H1 (cell line): ENCODE results near the gene ELMO2. TPM values are rescaled to one million over a fixed set of nuclear protein-coding genes. Genes with fewer than 3 reads are reported as not detected.

Experiments used
- CTCF ChIA-PET: fragments of 300-600 bp; sonication (Branson Sonifier 250); formaldehyde crosslinking; loops from one replicate; lab custom pipeline; 2021; ENCODE audit not compliant: partially characterized antibody; lab: Charles Lee
- POLR2A ChIA-PET: fragments of 300-600 bp; sonication (Branson Sonifier 250); formaldehyde crosslinking; loops from one replicate; lab custom pipeline; 2021; ENCODE audit warnings: inconsistent platforms; ENCODE audit not compliant: partially characterized antibody; lab: Charles Lee
- DNase-seq, 2 experiments: peaks; one replicate each; pipeline versions ENCODE4 v3.0.0 to v3.0.0-alpha.2; 2010 to 2022; ENCODE audit warnings: low spot score in 2 of 2, low read depth in 1 of 2, mixed read lengths in 1 of 2
- FAIRE-seq: peaks from 2 replicates; lab custom pipeline; 2011; peaks lifted over from hg19 to GRCh38; lab: Jason Lieb, UNC
- H2AFZ ChIP-seq: 2 replicates; pipeline ENCODE4 v1.8.1; 2012; ENCODE audit warnings: low read length, inconsistent platforms
- H2AK5ac ChIP-seq: 2 replicates; pipeline ENCODE4 v1.6.1; 2013; ENCODE audit warnings: low read depth, low read length
- H2BK120ac ChIP-seq: replicated peaks from 2 replicates; pipeline ENCODE3; 2013; ENCODE audit warnings: low read depth, low read length, inconsistent platforms
- H2BK12ac ChIP-seq: 2 replicates; pipeline ENCODE4 v1.6.1; 2013; ENCODE audit warnings: low read depth, low read length
- H2BK15ac ChIP-seq: 2 replicates; pipeline ENCODE4 v1.6.1; 2013; ENCODE audit warnings: low read length
- H2BK20ac ChIP-seq: 2 replicates; pipeline ENCODE4 v1.6.1; 2013; ENCODE audit warnings: low read length
- H2BK5ac ChIP-seq: 2 replicates; pipeline ENCODE4 v1.6.1; 2013; ENCODE audit warnings: low read depth, low read length
- H3K14ac ChIP-seq: 2 replicates; pipeline ENCODE4 v1.6.1; 2013; ENCODE audit warnings: inconsistent platforms; ENCODE audit not compliant: insufficient read length
- H3K18ac ChIP-seq: 2 replicates; pipeline ENCODE4 v1.6.1; 2013; ENCODE audit warnings: low read length; ENCODE audit errors: extremely low read depth
- H3K23ac ChIP-seq: 2 replicates; pipeline ENCODE4 v1.6.1; 2013; ENCODE audit warnings: inconsistent platforms; ENCODE audit not compliant: insufficient read length
- H3K23me2 ChIP-seq: 2 replicates; pipeline ENCODE4 v1.6.1; 2013; ENCODE audit warnings: low read depth, low read length
- H3K27ac ChIP-seq: 2 replicates; pipeline ENCODE4 v1.6.1; 2011; ENCODE audit warnings: low read depth, low read length, inconsistent platforms
- H3K27me3 ChIP-seq, 4 experiments: replicated peaks in 1 of 4; 1 replicate in 1 of 4; 2 replicates in 3 of 4; pipeline versions ENCODE4 v1.6.1 to v1.8.1; 2011 to 2013; ENCODE audit warnings: low read length in 3 of 4, mild to moderate bottlenecking in 3 of 4, inconsistent platforms in 2 of 4, mixed read lengths in 2 of 4, moderate library complexity in 1 of 4; ENCODE audit not compliant: control insufficient read depth in 3 of 4, insufficient read depth in 3 of 4; ENCODE audit errors: extremely low read depth in 1 of 4
- H3K36me3 ChIP-seq, 4 experiments: 2 replicates each; pipeline versions ENCODE4 v1.6.1 to v1.8.1; 2011 to 2013; ENCODE audit warnings: mild to moderate bottlenecking in 4 of 4, low read length in 3 of 4, moderate library complexity in 2 of 4, control low read depth in 1 of 4, inconsistent platforms in 1 of 4; ENCODE audit not compliant: insufficient read depth in 4 of 4, control insufficient read depth in 2 of 4
- H3K4ac ChIP-seq: replicated peaks from 2 replicates; pipeline ENCODE3; 2013; ENCODE audit warnings: low read length, low read depth, mixed read lengths, inconsistent platforms; ENCODE audit not compliant: insufficient read length
- H3K4me1 ChIP-seq, 4 experiments: replicated peaks in 1 of 4; 1 replicate in 1 of 4; 2 replicates in 3 of 4; pipeline versions ENCODE4 v1.6.1 to v1.8.1; 2011 to 2013; ENCODE audit warnings: low read length in 3 of 4, inconsistent platforms in 2 of 4, mixed read lengths in 1 of 4; ENCODE audit not compliant: insufficient read depth in 4 of 4, control insufficient read depth in 3 of 4
- H3K4me2 ChIP-seq, 2 experiments: 2 replicates each; pipeline versions ENCODE4 v1.6.1 to v1.8.1; 2011 to 2013; ENCODE audit warnings: low read depth in 2 of 2, low read length in 2 of 2, control low read depth in 1 of 2, inconsistent platforms in 1 of 2, mild to moderate bottlenecking in 1 of 2; ENCODE audit not compliant: insufficient read depth in 1 of 2
- H3K4me3 ChIP-seq, 4 experiments: fragments of 200-600, 300-600 bp in 1 of 4; sonication (generic), shearing (Covaris generic), sonication (Bioruptor Twin) in 1 of 4; 2 replicates each; pipeline versions ENCODE4 v1.5.1 to v1.8.1; 2011 to 2016; ENCODE audit warnings: low read length in 4 of 4, low read depth in 3 of 4, control low read depth in 2 of 4, inconsistent platforms in 2 of 4, mild to moderate bottlenecking in 2 of 4, mixed read lengths in 1 of 4, moderate library complexity in 1 of 4; ENCODE audit not compliant: insufficient read depth in 2 of 4; ENCODE audit errors: extremely low read depth in 1 of 4
- H3K56ac ChIP-seq: replicated peaks from 2 replicates; pipeline ENCODE3; 2013; ENCODE audit warnings: low read depth, mild to moderate bottlenecking, mixed read lengths, low read length, inconsistent platforms; ENCODE audit not compliant: insufficient read length
- H3K79me1 ChIP-seq: 2 replicates; pipeline ENCODE4 v1.6.1; 2013; ENCODE audit warnings: low read depth, low read length, control low read depth
- H3K79me2 ChIP-seq, 2 experiments: 2 replicates each; pipeline versions ENCODE4 v1.6.1 to v1.8.1; 2012 to 2013; ENCODE audit warnings: low read length in 2 of 2, mild to moderate bottlenecking in 2 of 2, inconsistent platforms in 1 of 2; ENCODE audit not compliant: insufficient read depth in 2 of 2, control insufficient read depth in 1 of 2
- H3K9ac ChIP-seq, 4 experiments: replicated peaks in 1 of 4; 1 replicate in 1 of 4; 2 replicates in 3 of 4; pipeline versions ENCODE4 v1.6.1 to v1.8.1; 2011 to 2013; ENCODE audit warnings: low read depth in 3 of 4, low read length in 3 of 4, control low read depth in 2 of 4, mild to moderate bottlenecking in 2 of 4, moderate library complexity in 2 of 4, inconsistent platforms in 1 of 4; ENCODE audit errors: extremely low read depth in 1 of 4
- H3K9me3 ChIP-seq, 2 experiments: 2 replicates each; pipeline versions ENCODE4 v1.6.1 to v1.8.1; 2012 to 2013; ENCODE audit warnings: mild to moderate bottlenecking in 2 of 2, moderate library complexity in 2 of 2, control low read depth in 1 of 2, inconsistent platforms in 1 of 2, low read depth in 1 of 2, low read length in 1 of 2, mixed read lengths in 1 of 2; ENCODE audit not compliant: insufficient read depth in 2 of 2
- H4K20me1 ChIP-seq, 2 experiments: replicated peaks in 1 of 2; 2 replicates each; pipeline versions ENCODE3 to v1.8.1; 2011 to 2013; ENCODE audit warnings: inconsistent platforms in 2 of 2, low read length in 2 of 2, mild to moderate bottlenecking in 1 of 2; ENCODE audit not compliant: insufficient read depth in 2 of 2, control insufficient read depth in 1 of 2
- H4K5ac ChIP-seq: 2 replicates; pipeline ENCODE4 v1.6.1; 2013; ENCODE audit warnings: low read length, low read depth, mixed read lengths, inconsistent platforms; ENCODE audit not compliant: insufficient read length
- H4K8ac ChIP-seq: 2 replicates; pipeline ENCODE4 v1.8.0; 2013; ENCODE audit warnings: mild to moderate bottlenecking, moderate library complexity, low read length, inconsistent platforms; ENCODE audit not compliant: insufficient read depth; ENCODE audit errors: extremely low read depth
- H4K91ac ChIP-seq: replicated peaks from 2 replicates; pipeline ENCODE3; 2013; ENCODE audit warnings: low read length, mixed read lengths, inconsistent platforms; ENCODE audit not compliant: insufficient read length
- CBX5 ChIP-seq: fragments of 300-800, 300-1000 bp; sonication (generic); IDR thresholded peaks from 2 replicates; pipeline ENCODE4 v1.7.1; 2016; ENCODE audit warnings: antibody characterized with exemption, low read length, low read depth
- CTBP2 ChIP-seq: IDR thresholded peaks from 2 replicates; pipeline ENCODE4 v1.7.0; 2011; ENCODE audit warnings: borderline replicate concordance, mild to moderate bottlenecking, moderate library complexity, mixed read lengths, low read length; ENCODE audit not compliant: insufficient read depth, insufficient read length
- EGR1 ChIP-seq: IDR thresholded peaks from 2 replicates; pipeline ENCODE4 v1.6.1; 2011; ENCODE audit warnings: low read depth, low read length, borderline replicate concordance
- GTF2F1 ChIP-seq: IDR thresholded peaks from 2 replicates; pipeline ENCODE4 v1.6.1; 2012; ENCODE audit warnings: low read depth, low read length, improper control_type of control experiment, borderline replicate concordance
- MAX ChIP-seq: IDR thresholded peaks from 2 replicates; pipeline ENCODE4 v1.6.1; 2012; ENCODE audit warnings: inconsistent platforms
- POLR2AphosphoS5 ChIP-seq: IDR thresholded peaks from 2 replicates; pipeline ENCODE4 v1.6.1; 2011; ENCODE audit warnings: low read depth, low read length
- RAD21 ChIP-seq, 2 experiments: IDR thresholded peaks in 1 of 2; conservative IDR thresholded peaks in 1 of 2; 2 replicates each; pipeline ENCODE4 v1.6.1; 2011; ENCODE audit warnings: low read depth in 2 of 2, low read length in 2 of 2, improper control_type of control experiment in 1 of 2, inconsistent platforms in 1 of 2, mild to moderate bottlenecking in 1 of 2, moderate library complexity in 1 of 2
- RNF2 ChIP-seq: fragments of 200-900, 300-1000 bp; sonication (generic); IDR thresholded peaks from 2 replicates; pipeline ENCODE4 v1.7.1; 2016; ENCODE audit warnings: borderline replicate concordance, low read depth, mild to moderate bottlenecking, antibody characterized with exemption, low read length; ENCODE audit not compliant: poor library complexity, severe bottlenecking; ENCODE audit errors: missing control alignments
- SIX5 ChIP-seq: IDR thresholded peaks from 2 replicates; pipeline ENCODE4 v1.6.1; 2011; ENCODE audit warnings: mild to moderate bottlenecking, low read depth, low read length
- SP4 ChIP-seq: IDR thresholded peaks from 2 replicates; pipeline ENCODE4 v1.6.1; 2012; ENCODE audit warnings: low read length, inconsistent platforms
- WGBS, 2 experiments: shearing (Covaris generic) in 1 of 2; methylation state at CpG; one replicate each; pipeline versions ENCODE4 v1.1.6 to v1.1.7; 2013 to 2015; ENCODE audit warnings: low lambda C conversion rate in 2 of 2, mixed read lengths in 2 of 2, inconsistent platforms in 1 of 2, low coverage in 1 of 2, missing lambda C conversion rate in 1 of 2; ENCODE audit not compliant: insufficient replicate concordance in 2 of 2, insufficient coverage in 1 of 2, insufficient read length in 1 of 2; ENCODE audit errors: extremely low coverage in 1 of 2, missing lambda C conversion rate in 1 of 2; 5-methylcytosine and 5-hydroxymethylcytosine counted together
- polyA plus RNA-seq, 7 experiments: library from polyadenylated mRNA; depleted of rRNA in 3 of 7; stranded (reverse) in 5 of 7; unstranded in 2 of 7; fragments of >200 nt in 5 of 7; fragments of 200-250 nt in 2 of 7; gene quantifications; 1 replicate in 5 of 7; 2 replicates in 1 of 7; 4 replicates in 1 of 7; pipeline versions ENCODE4 v1.2.1 to v1.2.3, GENCODE V29; 2011 to 2013; ENCODE audit warnings: missing spikeins in 2 of 7, mixed read lengths in 2 of 7
- total RNA-seq: library from RNA; stranded (reverse); fragmentation: NEBNext Ultra II Directional; extraction: Animal tissue kit (Norgen Biotek cat#: 25700); gene quantifications from 2 replicates; pipeline ENCODE4 v1.2.1, GENCODE V29; 2021

Gene ELMO2
- total and polyA plus RNA-seq, 2 of the 8 experiments (the other 6 are each of a cell fraction or from before 2014, with no cell fraction given): 34.3 to 39.7 TPM

- no peak overlapping the region for H3K9ac ChIP-seq
- H3K79me2 ChIP-seq: peaks cover 0 to 12% of the 10 kb centered on the region in 2 experiments; a peak in 3 of 4 replicates
- H3K14ac ChIP-seq: no peak overlapping the region
- H2AK5ac ChIP-seq: no peak overlapping the region
- no peak for FAIRE-seq
- 85% methylated on average over 11 of the region's 11 CpGs; no CpG with 5 or more reads in 1 of the 2 experiments for WGBS, 2 experiments
- peaks cover 9% of the 10 kb centered on the region for H3K79me1 ChIP-seq
- POLR2A ChIA-PET: no interaction called here
- CTCF ChIA-PET: interaction anchor here (0.6 to 1.3 kb wide), 4 partner anchors 19 to 139 kb away, joined by 3 read pairs; no protein-coding TSS in a partner anchor
- no peak overlapping the region for H4K5ac ChIP-seq
- no peak for DNase-seq
- 0 out of 7 replicates have a peak, but pooled peaks cover 0 to under 1% (median 0%) of the 10 kb centered on the region in 4 experiments for H3K4me1 ChIP-seq
- H3K27ac ChIP-seq: no peak overlapping the region
- no peaks in the 10 kb centered on the region for H3K27me3 ChIP-seq
- no peak overlapping the region for H4K8ac ChIP-seq
- peaks cover 0 to 8% of the 10 kb centered on the region in 2 experiments for H4K20me1 ChIP-seq
- H3K4ac ChIP-seq: no peak overlapping the region
- no peaks in the 10 kb centered on the region for H3K23me2 ChIP-seq
- TF ChIP-seq EGR1: no peak
- TF ChIP-seq CTBP2: no peak
- TF ChIP-seq SIX5: no peak
- TF ChIP-seq RAD21 (IDR thresholded peaks at IDR 0.05 in 1 of 2, conservative IDR thresholded peaks at IDR 0.05 in 1 of 2; ENCODE audit: low read depth in 2 of 2, low read length in 2 of 2): no peak
- TF ChIP-seq CBX5: no peak
- TF ChIP-seq GTF2F1: no peak
- TF ChIP-seq SP4: no peak
- TF ChIP-seq POLR2AphosphoS5: no peak
- TF ChIP-seq MAX: no peak
- TF ChIP-seq RNF2: no peak
- no peak overlapping the region for H2AFZ ChIP-seq
- no peak overlapping the region for H3K18ac ChIP-seq
- no peak overlapping the region for H3K56ac ChIP-seq
- no peak overlapping the region for H2BK12ac ChIP-seq
- H3K36me3 ChIP-seq: peaks cover 12 to 38% (median 30%) of the 10 kb centered on the region in 4 experiments
- no peak overlapping the region for H2BK15ac ChIP-seq
- no peak overlapping the region for H4K91ac ChIP-seq
- H2BK5ac ChIP-seq: no peak overlapping the region
- no peak overlapping the region for H2BK20ac ChIP-seq
- H3K9me3 ChIP-seq: no peaks in the 10 kb centered on the region
- no peak overlapping the region for H3K4me3 ChIP-seq
- H2BK120ac ChIP-seq: no peak overlapping the region
- no peak overlapping the region for H3K4me2 ChIP-seq
- no peak overlapping the region for H3K23ac ChIP-seq
These were observed 11.3 kb downstream of the ELMO2 start for GRCh38 chr20:46394872-46395760.
